Natural killer cell (primary cell): ENCODE data around the gene NEK1. TPM values are rescaled to one million over a fixed set of nuclear protein-coding genes. Genes with fewer than 3 reads are reported as not detected.
"Not testable (repeated sequence)": the region's sequence is repeated elsewhere in the genome, so short reads cannot be mapped to it uniquely, and the experiment has no call there.

ENCODE experiments used
- ATAC-seq, 3 donors: fragments of 150-1000 bp in 2 of 3; fragments of 200-7000 bp in 1 of 3; cut with Tn5 transposase; 1 replicate in 1 of 3; 2 replicates in 2 of 3; pipeline ENCODE4 v1.10.0; 2021; ENCODE audit warnings: mild to moderate bottlenecking in 2 of 3, moderate library complexity in 2 of 3
- DNase-seq, 2 donors: peaks; one replicate each; pipeline versions ENCODE4 v3.0.0 to v3.0.0-alpha.2; 2013 to 2021; ENCODE audit warnings: mixed read lengths in 1 of 2
- H3K27ac ChIP-seq: one replicate; pipeline ENCODE4 v1.5.1; 2013; ENCODE audit warnings: mild to moderate bottlenecking, low read length
- H3K27me3 ChIP-seq: one replicate; pipeline ENCODE4 v1.6.1; 2013; ENCODE audit warnings: low read length; ENCODE audit not compliant: control insufficient read depth, insufficient read depth
- H3K36me3 ChIP-seq: one replicate; pipeline ENCODE4 v1.6.1; 2013; ENCODE audit warnings: low read length; ENCODE audit not compliant: control insufficient read depth, insufficient read depth
- H3K4me1 ChIP-seq: one replicate; pipeline ENCODE4 v1.6.1; 2013; ENCODE audit warnings: low read length; ENCODE audit not compliant: control insufficient read depth, insufficient read depth
- H3K4me3 ChIP-seq: one replicate; pipeline ENCODE4 v1.5.1; 2013; ENCODE audit warnings: low read length
- H3K9me3 ChIP-seq: one replicate; pipeline ENCODE4 v1.6.1; 2013; ENCODE audit warnings: low read length; ENCODE audit not compliant: control insufficient read depth, insufficient read depth
- H3K27ac Mint-ChIP-seq, 2 donors: one replicate each; pipeline ENCODE4 v1.8.0; 2022; ENCODE audit warnings: mild to moderate bottlenecking in 2 of 2, mixed read lengths in 2 of 2, moderate library complexity in 1 of 2
- H3K27me3 Mint-ChIP-seq, 2 donors: one replicate each; pipeline ENCODE4 v1.8.0; 2022; ENCODE audit warnings: low read depth in 2 of 2, mixed read lengths in 2 of 2
- H3K36me3 Mint-ChIP-seq: one replicate; pipeline ENCODE4 v1.8.0; 2022; ENCODE audit warnings: mixed read lengths
- H3K4me1 Mint-ChIP-seq, 2 donors: one replicate each; pipeline ENCODE4 v1.8.0; 2022; ENCODE audit warnings: mixed read lengths in 2 of 2
- H3K4me3 Mint-ChIP-seq: one replicate; pipeline ENCODE4 v1.8.0; 2022; ENCODE audit warnings: mild to moderate bottlenecking, moderate library complexity, mixed read lengths
- H3K9me3 Mint-ChIP-seq, 2 donors: one replicate each; pipeline ENCODE4 v1.8.0; 2022; ENCODE audit warnings: mixed read lengths in 2 of 2
- CTCF ChIP-seq: fragments of 200-600 bp; IDR thresholded peaks from one replicate; pipeline ENCODE4 v1.8.0; 2022; ENCODE audit warnings: antibody characterized with exemption
- WGBS: methylation state at CpG from one replicate; pipeline ENCODE4 v1.1.7; 2013; ENCODE audit warnings: missing lambda C conversion rate; ENCODE audit not compliant: insufficient coverage; 5-methylcytosine and 5-hydroxymethylcytosine counted together
- intact Hi-C: fragments of 100-400 bp; cut with micrococcal nuclease; formaldehyde crosslinking; loops from one replicate; pipeline ENCODE4 v1.14.2; 2022
- total RNA-seq, 4 donors: library from RNA; stranded (reverse); fragments of 120-200 nt in 1 of 4; gene quantifications; one replicate each; pipeline versions ENCODE4 v1.2.3 to v1.2.4, GENCODE V29; 2013 to 2022

Gene NEK1
- total RNA-seq, 3 donors from 2014 or later (not counting 1 experiment from before 2014, with no cell fraction given) = 16.4 to 24.9 (median 19.0) TPM

GRCh38 chr4:169573889-169574288 lies 38.5 kb downstream of the NEK1 start:
- Mint-ChIP-seq H3K36me3 (peaks cover 16% of the 10 kb centered on the region), H3K4me1 (peaks cover 32 to 38% of the 10 kb centered on the region in 2 donors), H3K27ac (peak overlapping the region; percentile 5 to 88), H3K4me3 (peak overlapping the region; percentile 86), H3K9me3 (peaks cover 0 to 3% of the 10 kb centered on the region in 2 donors), H3K27me3 (no peaks in the 10 kb centered on the region)
- Histone ChIP-seq H3K4me1 (peaks cover 9% of the 10 kb centered on the region), H3K9me3 (no peaks in the 10 kb centered on the region), H3K27ac (peak overlapping the region; percentile 15), H3K4me3 (no peak overlapping the region), H3K27me3 (no peaks in the 10 kb centered on the region), H3K36me3 (peaks cover 14% of the 10 kb centered on the region)
- TF ChIP-seq CTCF = no peak
- ATAC-seq (peak in 2 of 3 donors; percentile 36 to 78), DNase-seq (no peak)
- intact Hi-C loops = no loop called here
- 25% methylated on average over 1 of the region's 1 CpG for WGBS

- no peaks in the 10 kb centered on the region for H3K9me3 ChIP-seq
- ATAC-seq = no peak
- peak overlapping the region in 1 of 2 donors; percentile 24 for H3K27ac Mint-ChIP-seq
- H3K4me1 ChIP-seq = peaks cover 9% of the 10 kb centered on the region
- no peak overlapping the region for H3K4me3 ChIP-seq
- no peak overlapping the region for H3K27ac ChIP-seq
- H3K27me3 ChIP-seq = no peaks in the 10 kb centered on the region
- no peak overlapping the region for H3K4me3 Mint-ChIP-seq
- TF ChIP-seq CTCF = no peak
- no peak for DNase-seq
- peaks cover 12% of the 10 kb centered on the region for H3K36me3 ChIP-seq
- WGBS = over 99% methylated on average over 4 of the region's 4 CpGs
- no peaks in the 10 kb centered on the region for H3K27me3 Mint-ChIP-seq
- intact Hi-C loops = no loop called here
- peaks cover 0 to 3% of the 10 kb centered on the region in 2 donors for H3K9me3 Mint-ChIP-seq
- peaks cover 35 to 41% of the 10 kb centered on the region in 2 donors for H3K4me1 Mint-ChIP-seq
- H3K36me3 Mint-ChIP-seq = peaks cover 16% of the 10 kb centered on the region
Measured at GRCh38 chr4:169571435-169571834, 40.9 kb downstream of the NEK1 start.

- H3K9me3 ChIP-seq, H3K27ac ChIP-seq, H3K27me3 ChIP-seq, intact Hi-C loops, H3K9me3 Mint-ChIP-seq, H3K27me3 Mint-ChIP-seq, H3K4me1 ChIP-seq, H3K4me3 ChIP-seq, ATAC-seq, H3K4me3 Mint-ChIP-seq, DNase-seq: not testable (repeated sequence)
- peaks cover 16% of the 10 kb centered on the region for H3K36me3 Mint-ChIP-seq
- peaks cover 10% of the 10 kb centered on the region for H3K36me3 ChIP-seq
- peaks cover 37 to 44% of the 10 kb centered on the region in 2 donors for H3K4me1 Mint-ChIP-seq
- peak overlapping the region in 1 of 2 donors; percentile 24 for H3K27ac Mint-ChIP-seq
- no CpG with 5 or more reads among the region's 3 CpGs for WGBS
Measured at GRCh38 chr4:169571012-169571411, 41.4 kb downstream of the NEK1 start.

- ATAC-seq, H3K36me3 ChIP-seq, H3K4me3 ChIP-seq, intact Hi-C loops, H3K27ac ChIP-seq, H3K27me3 Mint-ChIP-seq, H3K9me3 ChIP-seq, H3K27ac Mint-ChIP-seq, H3K4me1 ChIP-seq, DNase-seq, H3K27me3 ChIP-seq, H3K9me3 Mint-ChIP-seq, H3K4me3 Mint-ChIP-seq: not testable (repeated sequence)
- WGBS = 98% methylated on average over 25 of the region's 26 CpGs
- peaks cover 35 to 48% of the 10 kb centered on the region in 2 donors for H3K4me1 Mint-ChIP-seq
- peaks cover 16% of the 10 kb centered on the region for H3K36me3 Mint-ChIP-seq
Measured at GRCh38 chr4:169570266-169570665, 42.1 kb downstream of the NEK1 start.

- not testable (repeated sequence) for H3K4me3 ChIP-seq, H3K27ac ChIP-seq, H3K9me3 Mint-ChIP-seq, H3K27me3 ChIP-seq, H3K36me3 ChIP-seq, H3K4me1 ChIP-seq, H3K9me3 ChIP-seq, H3K27ac Mint-ChIP-seq, H3K27me3 Mint-ChIP-seq, DNase-seq, ATAC-seq, H3K4me3 Mint-ChIP-seq
- intact Hi-C loops = loop anchor here (5.0 to 10.0 kb wide), 2 partner anchors 547 to 574 kb away; no protein-coding TSS in a partner anchor
- H3K36me3 Mint-ChIP-seq = peaks cover 12% of the 10 kb centered on the region
- WGBS = no CpG with 5 or more reads among the region's 3 CpGs
- H3K4me1 Mint-ChIP-seq = peaks cover 24 to 42% of the 10 kb centered on the region in 2 donors
Measured at GRCh38 chr4:169569188-169569587, 43.2 kb downstream of the NEK1 start.
